ENCODE data around the gene ACOT4. TPM values are rescaled to one million over a fixed set of nuclear protein-coding genes. Genes with fewer than 3 reads are reported as not detected.
"Not testable (repeated sequence)": the region's sequence is repeated elsewhere in the genome, so short reads cannot be mapped to it uniquely, and the experiment has no call there.

ACOT4 gene
- total and polyA plus RNA-seq, 4 donors: 0.60 to 4.2 (median 2.0) TPM

DNA sequence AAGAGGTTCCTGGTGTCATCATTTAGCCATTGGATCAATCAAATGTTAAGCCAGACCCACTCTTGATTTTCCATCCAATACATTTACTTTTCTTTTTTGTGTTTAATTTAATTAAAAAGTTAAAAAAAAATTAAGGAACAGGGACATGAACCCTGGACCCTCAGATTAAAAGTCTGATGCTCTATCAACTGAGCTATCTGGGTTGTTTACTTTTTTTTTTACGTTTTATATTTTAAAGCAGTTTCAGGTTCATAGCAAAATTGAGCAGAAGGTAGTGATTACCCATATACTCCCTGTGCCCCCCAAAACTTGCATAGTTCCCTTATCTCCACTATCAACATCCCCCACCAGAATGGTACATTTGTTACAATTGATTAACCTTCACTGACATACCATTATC is 3.0 kb upstream of the ACOT4 start:
- no peaks in the 10 kb centered on the region for H3K9me3 ChIP-seq (ENCODE audit: control insufficient read depth in 4 of 4, insufficient read depth in 3 of 4, low read length in 3 of 4)
- no peak for ATAC-seq (ENCODE audit: insufficient read depth, low FRiP score)
- 83 to 93% methylated on average over 1 of the region's 1 CpG for WGBS, 2 donors

DNA sequence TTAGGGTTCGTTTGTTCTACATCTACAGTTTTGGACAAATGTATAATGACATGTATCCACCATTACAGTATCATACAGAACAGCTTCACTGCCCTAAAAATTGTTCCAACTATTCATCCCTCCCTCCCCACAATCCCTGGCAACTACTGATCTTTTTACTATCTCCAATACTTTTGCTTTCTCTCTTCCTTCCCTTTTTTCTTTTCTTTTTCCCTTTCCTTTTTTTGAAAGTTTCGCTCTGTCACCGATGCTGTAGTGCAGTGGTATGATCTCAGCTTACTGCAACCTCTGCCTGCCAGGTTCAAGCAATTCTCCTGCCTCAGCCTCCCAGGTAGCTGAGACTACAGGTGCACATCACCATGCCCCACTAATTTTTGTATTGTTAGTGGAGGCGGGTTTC is 2.6 kb upstream of the ACOT4 start:
- H3K4me3 ChIP-seq: no peak overlapping the region
- no peak for ATAC-seq (ENCODE audit: insufficient read depth, low FRiP score)
- H3K9ac ChIP-seq (ENCODE audit: insufficient read depth in 1 of 2, low read length in 2 of 2): no peak overlapping the region
- no peaks in the 10 kb centered on the region for H3K27me3 ChIP-seq (ENCODE audit: control insufficient read depth in 3 of 3, insufficient read depth in 3 of 3, low read length in 2 of 3)
- no peaks in the 10 kb centered on the region for H3K36me3 ChIP-seq (ENCODE audit: control insufficient read depth in 4 of 4, insufficient read depth in 4 of 4, low read length in 4 of 4)
- DNase-seq: no peak
- peaks cover 0 to 4% (median 0%) of the 10 kb centered on the region in 5 donors for H3K4me1 ChIP-seq (ENCODE audit: control insufficient read depth in 5 of 5, insufficient read depth in 5 of 5, low read length in 5 of 5)
- H3K27ac ChIP-seq (ENCODE audit: low read depth in 1 of 2, low read length in 1 of 2): no peak overlapping the region
- TF ChIP-seq, protein P1, sequence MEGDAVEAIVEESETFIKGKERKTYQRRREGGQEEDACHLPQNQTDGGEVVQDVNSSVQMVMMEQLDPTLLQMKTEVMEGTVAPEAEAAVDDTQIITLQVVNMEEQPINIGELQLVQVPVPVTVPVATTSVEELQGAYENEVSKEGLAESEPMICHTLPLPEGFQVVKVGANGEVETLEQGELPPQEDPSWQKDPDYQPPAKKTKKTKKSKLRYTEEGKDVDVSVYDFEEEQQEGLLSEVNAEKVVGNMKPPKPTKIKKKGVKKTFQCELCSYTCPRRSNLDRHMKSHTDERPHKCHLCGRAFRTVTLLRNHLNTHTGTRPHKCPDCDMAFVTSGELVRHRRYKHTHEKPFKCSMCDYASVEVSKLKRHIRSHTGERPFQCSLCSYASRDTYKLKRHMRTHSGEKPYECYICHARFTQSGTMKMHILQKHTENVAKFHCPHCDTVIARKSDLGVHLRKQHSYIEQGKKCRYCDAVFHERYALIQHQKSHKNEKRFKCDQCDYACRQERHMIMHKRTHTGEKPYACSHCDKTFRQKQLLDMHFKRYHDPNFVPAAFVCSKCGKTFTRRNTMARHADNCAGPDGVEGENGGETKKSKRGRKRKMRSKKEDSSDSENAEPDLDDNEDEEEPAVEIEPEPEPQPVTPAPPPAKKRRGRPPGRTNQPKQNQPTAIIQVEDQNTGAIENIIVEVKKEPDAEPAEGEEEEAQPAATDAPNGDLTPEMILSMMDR (IDR thresholded peaks at IDR 0.05; ENCODE audit: control extremely low read depth, extremely low read depth): no peak
- 77 to 84% methylated on average over 4 of the region's 4 CpGs for WGBS, 2 donors
- no peaks in the 10 kb centered on the region for H3K9me3 ChIP-seq (ENCODE audit: control insufficient read depth in 4 of 4, insufficient read depth in 3 of 4, low read length in 3 of 4)

More for the DNA sequence above, 3.0 kb upstream of the ACOT4 start:
- Histone ChIP-seq H3K4me3 (no peak overlapping the region), H3K27me3 (ENCODE audit: control insufficient read depth in 3 of 3, insufficient read depth in 3 of 3, low read length in 2 of 3) (no peaks in the 10 kb centered on the region), H3K4me1 (ENCODE audit: control insufficient read depth in 5 of 5, insufficient read depth in 5 of 5, low read length in 5 of 5) (peaks cover 0 to 4% (median 0%) of the 10 kb centered on the region in 5 donors), H3K9ac (ENCODE audit: insufficient read depth in 1 of 2, low read length in 2 of 2) (no peak overlapping the region), H3K36me3 (ENCODE audit: control insufficient read depth in 4 of 4, insufficient read depth in 4 of 4, low read length in 4 of 4) (no peaks in the 10 kb centered on the region), H3K27ac (ENCODE audit: low read depth in 1 of 2, low read length in 1 of 2) (no peak overlapping the region)
- TF ChIP-seq, protein P1 (IDR thresholded peaks at IDR 0.05; ENCODE audit: control extremely low read depth, extremely low read depth): no peak
- DNase-seq: no peak

DNA sequence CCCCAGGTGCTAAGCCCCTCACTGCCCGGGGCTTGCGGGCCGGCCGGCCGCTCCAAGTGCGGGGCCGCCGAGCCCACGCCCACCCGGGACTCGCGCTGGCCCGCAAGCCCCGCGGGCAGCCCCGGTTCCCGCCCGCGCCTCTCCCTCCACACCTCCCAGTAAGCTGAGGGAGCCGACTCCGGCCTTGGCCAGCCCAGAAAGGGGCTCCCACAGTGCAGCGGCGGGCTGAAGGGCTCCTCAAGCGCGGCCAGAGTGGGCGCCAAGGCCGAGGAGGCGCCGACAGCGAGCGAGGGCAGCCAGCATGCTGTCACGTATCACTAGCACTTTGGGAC is 1.0 kb upstream of the ACOT4 start:
- not testable (repeated sequence) for H3K9ac ChIP-seq (ENCODE audit: insufficient read depth in 1 of 2, low read length in 2 of 2); DNase-seq; H3K36me3 ChIP-seq (ENCODE audit: control insufficient read depth in 4 of 4, insufficient read depth in 4 of 4, low read length in 4 of 4); H3K9me3 ChIP-seq (ENCODE audit: control insufficient read depth in 4 of 4, insufficient read depth in 3 of 4, low read length in 3 of 4); H3K27ac ChIP-seq (ENCODE audit: low read depth in 1 of 2, low read length in 1 of 2); H3K27me3 ChIP-seq (ENCODE audit: control insufficient read depth in 3 of 3, insufficient read depth in 3 of 3, low read length in 2 of 3); H3K4me3 ChIP-seq; ATAC-seq (ENCODE audit: insufficient read depth, low FRiP score); H3K4me1 ChIP-seq (ENCODE audit: control insufficient read depth in 5 of 5, insufficient read depth in 5 of 5, low read length in 5 of 5)
- 96 to 99% methylated on average over 18 to 32 of the region's 32 CpGs for WGBS, 2 donors

DNA sequence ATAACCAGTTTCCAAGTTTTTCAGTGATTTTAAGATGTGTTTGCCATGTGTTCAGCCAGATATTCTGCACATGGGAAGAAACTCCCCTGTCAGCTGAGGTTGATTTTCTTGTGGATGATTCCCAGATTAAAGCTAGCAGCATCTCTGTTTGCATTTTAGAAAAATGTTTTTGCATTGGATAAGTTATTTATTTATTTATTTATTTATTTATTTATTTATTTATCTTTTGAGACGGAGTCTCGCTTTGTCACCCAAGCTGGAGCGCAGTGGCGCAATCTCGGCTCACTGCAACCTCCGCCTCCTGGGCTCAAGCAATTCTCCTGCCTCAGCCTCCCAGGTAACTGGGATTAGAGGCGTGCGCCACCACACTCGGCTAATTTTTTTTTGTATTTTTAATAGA is 2.8 kb downstream of the ACOT4 start:
- TF ChIP-seq, protein P1 (IDR thresholded peaks at IDR 0.05; ENCODE audit: control extremely low read depth, extremely low read depth): no peak
- ATAC-seq (ENCODE audit: insufficient read depth, low FRiP score): no peak
- H3K4me1 ChIP-seq (ENCODE audit: control insufficient read depth in 5 of 5, insufficient read depth in 5 of 5, low read length in 5 of 5): peaks cover 0 to 4% (median 0%) of the 10 kb centered on the region in 5 donors

More for the DNA sequence above, 2.8 kb downstream of the ACOT4 start:
- H3K4me3 ChIP-seq: no peak overlapping the region
- no peak overlapping the region for H3K27ac ChIP-seq (ENCODE audit: low read depth in 1 of 2, low read length in 1 of 2)
- 97 to 99% methylated on average over 9 of the region's 9 CpGs for WGBS, 2 donors
- no peak for DNase-seq
- H3K27me3 ChIP-seq (ENCODE audit: control insufficient read depth in 3 of 3, insufficient read depth in 3 of 3, low read length in 2 of 3): no peaks in the 10 kb centered on the region
- peaks cover 0 to 1% (median 0%) of the 10 kb centered on the region in 4 donors for H3K36me3 ChIP-seq (ENCODE audit: control insufficient read depth in 4 of 4, insufficient read depth in 4 of 4, low read length in 4 of 4)
- H3K9me3 ChIP-seq (ENCODE audit: control insufficient read depth in 4 of 4, insufficient read depth in 3 of 4, low read length in 3 of 4): no peaks in the 10 kb centered on the region
- no peak overlapping the region for H3K9ac ChIP-seq (ENCODE audit: insufficient read depth in 1 of 2, low read length in 2 of 2)

Data from lung (tissue), 12 donors.